Spleen (tissue), 11 donors: ENCODE results near the gene XYLT1. TPM values are rescaled to one million over a fixed set of nuclear protein-coding genes. Genes with fewer than 3 reads are reported as not detected.
A peak's percentile ranks its signal among the peaks of the same experiment; 100 is the strongest.

Source experiments
- DNase-seq: peaks from one replicate; pipeline ENCODE4 v3.0.0-alpha.2; 2020
- H3K27ac ChIP-seq, 8 donors: fragments of 200-600 bp; sonication (generic) in 7 of 8; 1 replicate in 4 of 8; 2 replicates in 4 of 8; pipeline versions ENCODE4 v1.5.0 to v1.8.0; 2016 to 2021; ENCODE audit warnings: inconsistent platforms in 4 of 8, mild to moderate bottlenecking in 4 of 8, moderate library complexity in 1 of 8
- H3K27me3 ChIP-seq, 7 donors: fragments of 200-600 bp; sonication (generic) in 6 of 7; replicated peaks in 1 of 7; 1 replicate in 4 of 7; 2 replicates in 3 of 7; pipeline versions ENCODE4 v1.5.0 to v1.8.0; 2016 to 2021; ENCODE audit warnings: inconsistent platforms in 3 of 7, mild to moderate bottlenecking in 1 of 7
- H3K36me3 ChIP-seq, 6 donors: fragments of 200-600 bp; sonication (generic) in 5 of 6; 1 replicate in 4 of 6; 2 replicates in 2 of 6; pipeline versions ENCODE4 v1.5.0 to v1.8.0; 2016 to 2021; ENCODE audit warnings: inconsistent platforms in 2 of 6
- H3K4me1 ChIP-seq, 6 donors: fragments of 200-600 bp; sonication (generic) in 5 of 6; 1 replicate in 3 of 6; 2 replicates in 3 of 6; pipeline versions ENCODE4 v1.5.0 to v1.8.0; 2016 to 2021; ENCODE audit warnings: inconsistent platforms in 3 of 6
- H3K4me3 ChIP-seq, 8 donors: fragments of 200-600 bp; sonication (generic) in 7 of 8; 1 replicate in 4 of 8; 2 replicates in 4 of 8; pipeline versions ENCODE4 v1.5.0 to v1.8.0; 2016 to 2021; ENCODE audit warnings: inconsistent platforms in 4 of 8, mild to moderate bottlenecking in 4 of 8, moderate library complexity in 2 of 8
- H3K9me3 ChIP-seq, 8 donors: fragments of 200-600 bp; sonication (generic) in 7 of 8; 1 replicate in 4 of 8; 2 replicates in 4 of 8; pipeline versions ENCODE4 v1.5.0 to v1.8.0; 2016 to 2021; ENCODE audit warnings: inconsistent platforms in 4 of 8
- CTCF ChIP-seq, 11 experiments: fragments of 200-600 bp in 7 of 11; fragments of 450-650 bp in 4 of 11; sonication (generic) in 4 of 11; IDR thresholded peaks in 8 of 11; conservative IDR thresholded peaks in 3 of 11; 1 replicate in 7 of 11; 2 replicates in 4 of 11; pipeline versions ENCODE4 v1.4.0 to v1.8.0; 2016 to 2021; ENCODE audit warnings: antibody characterized with exemption in 11 of 11, inconsistent platforms in 4 of 11, mild to moderate bottlenecking in 1 of 11
- POLR2A ChIP-seq, 3 donors: fragments of 450-650 bp; IDR thresholded peaks; one replicate each; pipeline ENCODE4 v1.5.1; 2017; ENCODE audit warnings: antibody characterized with exemption in 3 of 3, mild to moderate bottlenecking in 1 of 3
- POLR2AphosphoS5 ChIP-seq, 3 donors: sonication (generic); formaldehyde crosslinking; IDR thresholded peaks; one replicate each; pipeline ENCODE4 v1.5.1; 2017; ENCODE audit warnings: antibody characterized with exemption in 3 of 3
- WGBS, 5 donors: extraction: QIAGEN DNeasy Blood & Tissue Kit in 3 of 5; methylation state at CpG; one replicate each; pipeline versions ENCODE4 v1.1.5 to v1.1.7; 2013 to 2018; 5-methylcytosine and 5-hydroxymethylcytosine counted together
- intact Hi-C: fragments of 100-400 bp; cut with DNase I; formaldehyde crosslinking; loops from one replicate; pipeline ENCODE4 v1.15.0; 2023; ENCODE audit warnings: low total_unique reads
- polyA plus RNA-seq, 3 donors: library from polyadenylated mRNA; stranded (reverse); fragments of 200-250 nt; gene quantifications; one replicate each; pipeline ENCODE4 v1.2.1, GENCODE V29; 2013
- total RNA-seq, 7 donors: library from RNA; depleted of rRNA in 3 of 7; stranded (reverse); fragments of >200 nt in 3 of 7; fragmentation: NEBNext Ultra II Directional in 4 of 7; extraction: Animal tissue kit (Norgen Biotek cat#: 25700) in 4 of 7; gene quantifications; one replicate each; pipeline versions ENCODE4 v1.1.0 to v1.2.1, GENCODE V29; 2016 to 2021
- donor health status: healthy with polysubstance abuse.
- donor health status: DM: no; HTN: no; CAD: no; lungs with moderate emphysema.
- donor health status: DM: no; HTN: no; CAD: no.
- donor health status: Bipolar disorder and iron deficiency.
- donor health status: healthy.
- donor health status: DM: no; HTN: no; CAD: no.
- donor health status: DM: yes; HTN: yes; CAD: no.

The XYLT1 gene
- total and polyA plus RNA-seq, 10 donors = 2.1 to 40.7 (median 23.5) TPM

- no peaks in the 10 kb centered on the region for H3K27me3 ChIP-seq
- H3K9me3 ChIP-seq = no peaks in the 10 kb centered on the region
- TF ChIP-seq POLR2AphosphoS5 (IDR thresholded peaks at IDR 0.05) (no peak), CTCF (IDR thresholded peaks at IDR 0.05 in 8 of 11, conservative IDR thresholded peaks at IDR 0.05 in 3 of 11) (no peak), POLR2A (IDR thresholded peaks at IDR 0.05) (no peak)
- intact Hi-C loops = no loop called here
- peak overlapping the region in 5 of 8 donors; percentile 54 to 95 (median 90) for H3K27ac ChIP-seq
- peaks cover 42 to 100% (median 87%) of the 10 kb centered on the region in 6 donors for H3K4me1 ChIP-seq
- 74 to 86% (median 77%) methylated on average over 3 of the region's 3 CpGs for WGBS, 5 donors
- DNase-seq = no peak
- no peaks in the 10 kb centered on the region for H3K36me3 ChIP-seq
- H3K4me3 ChIP-seq = no peak overlapping the region
These were observed 105.0 kb downstream of the XYLT1 start for GRCh38 chr16:17365591-17366298.

- no peak overlapping the region for H3K4me3 ChIP-seq
- no peaks in the 10 kb centered on the region for H3K27me3 ChIP-seq
- H3K36me3 ChIP-seq = no peaks in the 10 kb centered on the region
- no peak for TF ChIP-seq CTCF (IDR thresholded peaks at IDR 0.05 in 8 of 11, conservative IDR thresholded peaks at IDR 0.05 in 3 of 11)
- H3K4me1 ChIP-seq = peaks cover 39 to 100% (median 87%) of the 10 kb centered on the region in 6 donors
- no peaks in the 10 kb centered on the region for H3K9me3 ChIP-seq
- intact Hi-C loops = no loop called here
- peak overlapping the region in 4 of 8 donors; percentile 5 to 95 (median 90) for H3K27ac ChIP-seq
- WGBS, 5 donors = 44 to 81% (median 67%) methylated on average over 4 of the region's 4 CpGs
- no peak for DNase-seq
These were observed 105.6 kb downstream of the XYLT1 start for GRCh38 chr16:17365211-17365541.

- no peak for TF ChIP-seq CTCF (IDR thresholded peaks at IDR 0.05 in 8 of 11, conservative IDR thresholded peaks at IDR 0.05 in 3 of 11)
- Histone ChIP-seq H3K9me3 (no peaks in the 10 kb centered on the region), H3K27ac (peak overlapping the region in 6 of 8 donors; percentile 16 to 95 (median 70)), H3K36me3 (no peaks in the 10 kb centered on the region), H3K27me3 (no peaks in the 10 kb centered on the region), H3K4me3 (no peak overlapping the region), H3K4me1 (peaks cover 35 to 100% (median 87%) of the 10 kb centered on the region in 6 donors)
- WGBS, 5 donors = 51 to 61% (median 53%) methylated on average over 18 of the region's 18 CpGs
- intact Hi-C loops = no loop called here
- no peak for DNase-seq
These were observed 106.2 kb downstream of the XYLT1 start for GRCh38 chr16:17364319-17365210.

GRCh38 chr16:17362946-17363345 is 107.8 kb downstream of the XYLT1 start:
- Histone ChIP-seq H3K4me1 (peaks cover 35 to 100% (median 87%) of the 10 kb centered on the region in 6 donors), H3K36me3 (no peaks in the 10 kb centered on the region), H3K4me3 (no peak overlapping the region), H3K9me3 (no peaks in the 10 kb centered on the region), H3K27me3 (no peaks in the 10 kb centered on the region), H3K27ac (peak overlapping the region in 3 of 8 donors; percentile 90 to 95 (median 91))
- no peak for DNase-seq
- intact Hi-C loops = no loop called here
- TF ChIP-seq POLR2A (IDR thresholded peaks at IDR 0.05) (no peak), CTCF (IDR thresholded peaks at IDR 0.05 in 8 of 11, conservative IDR thresholded peaks at IDR 0.05 in 3 of 11) (no peak), POLR2AphosphoS5 (IDR thresholded peaks at IDR 0.05) (no peak)
- 89 to 96% (median 95%) methylated on average over 4 of the region's 4 CpGs for WGBS, 5 donors
